Nephron progenitor cell (in vitro differentiated cells): Measurements from ENCODE around the gene PCDH9.

Experiments
- DNase-seq: peaks from one replicate; pipeline ENCODE4 v3.0.0; 2021
- H3K27ac Mint-ChIP-seq: 2 replicates; pipeline ENCODE4 v1.8.0; 2021; ENCODE audit warnings: mild to moderate bottlenecking, moderate library complexity, mixed read lengths
- H3K27me3 Mint-ChIP-seq: 2 replicates; pipeline ENCODE4 v1.8.0; 2021; ENCODE audit warnings: mild to moderate bottlenecking, low read depth, mixed read lengths; ENCODE audit not compliant: poor library complexity
- H3K36me3 Mint-ChIP-seq: 2 replicates; pipeline ENCODE4 v1.8.0; 2021; ENCODE audit warnings: low read depth, mixed read lengths
- H3K4me1 Mint-ChIP-seq: 2 replicates; pipeline ENCODE4 v1.8.0; 2021; ENCODE audit warnings: mixed read lengths
- H3K4me3 Mint-ChIP-seq: 2 replicates; pipeline ENCODE4 v1.8.0; 2021; ENCODE audit warnings: mild to moderate bottlenecking, moderate library complexity, mixed read lengths
- H3K9me3 Mint-ChIP-seq: 2 replicates; pipeline ENCODE4 v1.8.0; 2021; ENCODE audit warnings: mild to moderate bottlenecking, moderate library complexity, mixed read lengths
- CTCF ChIP-seq: fragments of 200-600 bp; sonication (generic); IDR thresholded peaks from 2 replicates; pipeline ENCODE4 v1.5.0; 2021; ENCODE audit warnings: antibody characterized with exemption

Gene PCDH9

GRCh38 chr13:67168384-67168783, 61.8 kb downstream of the PCDH9 start:
- Mint-ChIP-seq H3K27me3 (peaks cover 3% of the 10 kb centered on the region), H3K9me3 (no peaks in the 10 kb centered on the region), H3K4me1 (no peaks in the 10 kb centered on the region), H3K4me3 (no peak overlapping the region), H3K27ac (no peak overlapping the region), H3K36me3 (no peaks in the 10 kb centered on the region)
- no peak for TF ChIP-seq CTCF
- no peak for DNase-seq

- Mint-ChIP-seq H3K27me3 (peaks cover 3% of the 10 kb centered on the region), H3K36me3 (no peaks in the 10 kb centered on the region), H3K27ac (no peak overlapping the region), H3K9me3 (no peaks in the 10 kb centered on the region), H3K4me1 (no peaks in the 10 kb centered on the region), H3K4me3 (no peak overlapping the region)
- no peak for DNase-seq
- no peak for TF ChIP-seq CTCF
Observed at GRCh38 chr13:67167420-67167819, 62.7 kb downstream of the PCDH9 start.

GRCh38 chr13:67161176-67161575, 69.0 kb downstream of the PCDH9 start:
- DNase-seq: no peak
- Mint-ChIP-seq H3K4me1 (no peaks in the 10 kb centered on the region), H3K27me3 (no peaks in the 10 kb centered on the region), H3K4me3 (no peak overlapping the region), H3K36me3 (no peaks in the 10 kb centered on the region), H3K27ac (no peak overlapping the region), H3K9me3 (no peaks in the 10 kb centered on the region)
- TF ChIP-seq CTCF: no peak

DNA sequence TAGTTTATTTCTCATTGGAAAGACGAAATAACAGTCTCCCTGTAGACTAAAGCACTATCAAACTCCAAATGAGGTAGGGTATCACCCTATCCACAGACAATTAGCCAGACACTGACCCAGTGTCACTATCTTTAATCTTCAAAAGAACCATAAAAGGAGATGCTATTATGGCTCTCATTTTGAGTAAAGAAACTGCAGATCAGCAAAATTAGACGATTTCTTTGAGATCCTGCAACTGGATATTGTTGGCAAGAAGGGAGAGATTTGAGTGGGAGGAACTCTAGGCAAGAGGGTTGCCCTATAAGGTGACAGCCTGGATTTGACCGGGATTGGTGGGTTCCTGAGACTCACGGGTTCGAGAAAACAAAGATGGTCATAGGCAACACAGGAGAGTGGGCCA, 71.2 kb downstream of the PCDH9 start:
- TF ChIP-seq CTCF: no peak
- no peak for DNase-seq
- Mint-ChIP-seq H3K9me3 (no peaks in the 10 kb centered on the region), H3K27ac (no peak overlapping the region), H3K4me3 (no peak overlapping the region), H3K36me3 (no peaks in the 10 kb centered on the region), H3K4me1 (no peaks in the 10 kb centered on the region), H3K27me3 (no peaks in the 10 kb centered on the region)

- Mint-ChIP-seq H3K27me3 (no peaks in the 10 kb centered on the region), H3K27ac (no peak overlapping the region), H3K9me3 (no peaks in the 10 kb centered on the region), H3K36me3 (no peaks in the 10 kb centered on the region), H3K4me1 (no peaks in the 10 kb centered on the region), H3K4me3 (no peak overlapping the region)
- DNase-seq: no peak
- no peak for TF ChIP-seq CTCF
Observed at GRCh38 chr13:67156723-67157060, 73.4 kb downstream of the PCDH9 start.

- Mint-ChIP-seq H3K36me3 (no peaks in the 10 kb centered on the region), H3K27ac (peak overlapping the region; percentile 6), H3K4me3 (no peak overlapping the region), H3K9me3 (no peaks in the 10 kb centered on the region), H3K27me3 (no peaks in the 10 kb centered on the region), H3K4me1 (no peaks in the 10 kb centered on the region)
- DNase-seq: no peak
- TF ChIP-seq CTCF: no peak
Observed at GRCh38 chr13:67155898-67156722, 74.0 kb downstream of the PCDH9 start.
